ENCODE data around the gene RAPGEF6.

Gene RAPGEF6

GRCh38 chr5:131541071-131541470 is 94.0 kb downstream of the RAPGEF6 start:
- no peak for DNase-seq (ENCODE audit: low read depth in 2 of 2)

- DNase-seq (ENCODE audit: low read depth in 2 of 2) = no peak
Observed at GRCh38 chr5:131539251-131539650, 95.8 kb downstream of the RAPGEF6 start.

GRCh38 chr5:131538177-131538593 is 96.8 kb downstream of the RAPGEF6 start:
- DNase-seq (ENCODE audit: low read depth in 2 of 2) = no peak

GRCh38 chr5:131536850-131537448 is 98.1 kb downstream of the RAPGEF6 start:
- DNase-seq (ENCODE audit: low read depth in 2 of 2) = no peak

GRCh38 chr5:131536211-131536826 is 98.7 kb downstream of the RAPGEF6 start:
- DNase-seq (ENCODE audit: low read depth in 2 of 2) = no peak

- no peak for DNase-seq (ENCODE audit: low read depth in 2 of 2)
Observed at GRCh38 chr5:131534974-131535373, 100.1 kb downstream of the RAPGEF6 start.

GRCh38 chr5:131533836-131534235 is 101.2 kb downstream of the RAPGEF6 start:
- no peak for DNase-seq (ENCODE audit: low read depth in 2 of 2)

- DNase-seq (ENCODE audit: low read depth in 2 of 2) = no peak
Observed at GRCh38 chr5:131532031-131532640, 102.9 kb downstream of the RAPGEF6 start.

- no peak for DNase-seq (ENCODE audit: low read depth in 2 of 2)
Observed at GRCh38 chr5:131530706-131531331, 104.2 kb downstream of the RAPGEF6 start.

GRCh38 chr5:131528682-131529081 is 106.3 kb downstream of the RAPGEF6 start:
- no peak for DNase-seq (ENCODE audit: low read depth in 2 of 2)

GRCh38 chr5:131525805-131526204 is 109.2 kb downstream of the RAPGEF6 start:
- no peak for DNase-seq (ENCODE audit: low read depth in 2 of 2)

GRCh38 chr5:131524431-131524830 is 110.6 kb downstream of the RAPGEF6 start:
- DNase-seq (ENCODE audit: low read depth in 2 of 2) = no peak

- DNase-seq (ENCODE audit: low read depth in 2 of 2) = no peak
Observed at GRCh38 chr5:131523500-131524185, 111.4 kb downstream of the RAPGEF6 start.

- DNase-seq (ENCODE audit: low read depth in 2 of 2) = no peak
Observed at GRCh38 chr5:131521252-131521651, 113.8 kb downstream of the RAPGEF6 start.

- DNase-seq (ENCODE audit: low read depth in 2 of 2) = no peak
Observed at GRCh38 chr5:131515348-131515747, 119.7 kb downstream of the RAPGEF6 start.

- no peak for DNase-seq (ENCODE audit: low read depth in 2 of 2)
Observed at GRCh38 chr5:131514316-131515283, 120.4 kb downstream of the RAPGEF6 start.

GRCh38 chr5:131513780-131514179 is 121.2 kb downstream of the RAPGEF6 start:
- DNase-seq (ENCODE audit: low read depth in 2 of 2) = no peak

- no peak for DNase-seq (ENCODE audit: low read depth in 2 of 2)
Observed at GRCh38 chr5:131511934-131512333, 123.1 kb downstream of the RAPGEF6 start.

- DNase-seq (ENCODE audit: low read depth in 2 of 2) = no peak
Observed at GRCh38 chr5:131509801-131510200, 125.2 kb downstream of the RAPGEF6 start.

GRCh38 chr5:131505237-131505908 is 129.7 kb downstream of the RAPGEF6 start:
- no peak for DNase-seq (ENCODE audit: low read depth in 2 of 2)

GRCh38 chr5:131496400-131496713 is 138.7 kb downstream of the RAPGEF6 start:
- DNase-seq (ENCODE audit: low read depth in 2 of 2) = no peak
